ENCODE data around the gene INPPL1. TPM values are rescaled to one million over a fixed set of nuclear protein-coding genes. Genes with fewer than 3 reads are reported as not detected.

The INPPL1 gene
- total RNA-seq, 4 donors from 2014 or later = 25.0 to 68.8 (median 41.2) TPM

DNA sequence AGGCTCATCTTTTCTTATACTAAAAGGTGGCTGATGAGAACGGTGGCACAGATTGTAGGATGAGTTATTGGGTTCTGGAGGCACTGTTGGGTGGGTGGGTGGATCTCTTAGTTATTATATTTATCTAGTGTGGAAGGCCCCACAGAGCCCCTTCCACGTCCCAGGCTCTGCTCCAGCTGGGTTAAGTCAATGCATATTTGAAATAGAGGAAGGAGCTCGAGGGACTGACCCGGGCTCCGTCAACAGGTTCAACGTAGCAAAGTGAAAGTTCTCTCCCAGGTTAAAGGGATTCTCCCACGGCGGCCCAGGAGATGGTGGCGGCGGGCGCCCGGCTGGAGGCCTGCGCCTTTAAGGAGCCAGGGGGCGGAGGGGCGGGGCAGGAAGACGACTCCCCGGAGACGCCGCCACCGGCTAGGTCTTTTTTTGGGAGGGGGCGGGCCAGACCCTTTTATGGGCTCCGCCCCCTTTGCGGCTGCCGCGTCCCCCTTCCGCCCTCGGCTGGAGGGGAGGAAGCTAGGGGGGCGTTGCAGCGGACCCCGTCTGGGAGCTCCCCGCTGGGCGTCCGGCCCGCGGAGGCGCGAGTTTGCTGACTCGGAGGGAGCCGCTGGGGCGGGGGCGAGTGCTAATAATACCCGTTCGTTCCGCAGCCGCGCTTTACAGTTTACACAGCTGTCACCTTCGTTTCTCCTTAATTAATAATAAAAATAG, 1.5 kb upstream of the INPPL1 start:
- intact Hi-C loops (cut with DNase I; ENCODE audit: low total_unique reads) = no loop called here
- TF ChIP-seq, protein P1, sequence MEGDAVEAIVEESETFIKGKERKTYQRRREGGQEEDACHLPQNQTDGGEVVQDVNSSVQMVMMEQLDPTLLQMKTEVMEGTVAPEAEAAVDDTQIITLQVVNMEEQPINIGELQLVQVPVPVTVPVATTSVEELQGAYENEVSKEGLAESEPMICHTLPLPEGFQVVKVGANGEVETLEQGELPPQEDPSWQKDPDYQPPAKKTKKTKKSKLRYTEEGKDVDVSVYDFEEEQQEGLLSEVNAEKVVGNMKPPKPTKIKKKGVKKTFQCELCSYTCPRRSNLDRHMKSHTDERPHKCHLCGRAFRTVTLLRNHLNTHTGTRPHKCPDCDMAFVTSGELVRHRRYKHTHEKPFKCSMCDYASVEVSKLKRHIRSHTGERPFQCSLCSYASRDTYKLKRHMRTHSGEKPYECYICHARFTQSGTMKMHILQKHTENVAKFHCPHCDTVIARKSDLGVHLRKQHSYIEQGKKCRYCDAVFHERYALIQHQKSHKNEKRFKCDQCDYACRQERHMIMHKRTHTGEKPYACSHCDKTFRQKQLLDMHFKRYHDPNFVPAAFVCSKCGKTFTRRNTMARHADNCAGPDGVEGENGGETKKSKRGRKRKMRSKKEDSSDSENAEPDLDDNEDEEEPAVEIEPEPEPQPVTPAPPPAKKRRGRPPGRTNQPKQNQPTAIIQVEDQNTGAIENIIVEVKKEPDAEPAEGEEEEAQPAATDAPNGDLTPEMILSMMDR (IDR thresholded peaks at IDR 0.05) = no peak
- no peak for TF ChIP-seq POLR2A (IDR thresholded peaks at IDR 0.05)
- DNase-seq (ENCODE audit: low spot score in 2 of 2) = peak; percentile 93 to 98
- H3K4me3 ChIP-seq (ENCODE audit: low read depth, poor library complexity, severe bottlenecking) = peak overlapping the region; percentile 64
- WGBS, 2 donors = 1 to 2% methylated on average over 33 to 41 of the region's 47 CpGs

DNA sequence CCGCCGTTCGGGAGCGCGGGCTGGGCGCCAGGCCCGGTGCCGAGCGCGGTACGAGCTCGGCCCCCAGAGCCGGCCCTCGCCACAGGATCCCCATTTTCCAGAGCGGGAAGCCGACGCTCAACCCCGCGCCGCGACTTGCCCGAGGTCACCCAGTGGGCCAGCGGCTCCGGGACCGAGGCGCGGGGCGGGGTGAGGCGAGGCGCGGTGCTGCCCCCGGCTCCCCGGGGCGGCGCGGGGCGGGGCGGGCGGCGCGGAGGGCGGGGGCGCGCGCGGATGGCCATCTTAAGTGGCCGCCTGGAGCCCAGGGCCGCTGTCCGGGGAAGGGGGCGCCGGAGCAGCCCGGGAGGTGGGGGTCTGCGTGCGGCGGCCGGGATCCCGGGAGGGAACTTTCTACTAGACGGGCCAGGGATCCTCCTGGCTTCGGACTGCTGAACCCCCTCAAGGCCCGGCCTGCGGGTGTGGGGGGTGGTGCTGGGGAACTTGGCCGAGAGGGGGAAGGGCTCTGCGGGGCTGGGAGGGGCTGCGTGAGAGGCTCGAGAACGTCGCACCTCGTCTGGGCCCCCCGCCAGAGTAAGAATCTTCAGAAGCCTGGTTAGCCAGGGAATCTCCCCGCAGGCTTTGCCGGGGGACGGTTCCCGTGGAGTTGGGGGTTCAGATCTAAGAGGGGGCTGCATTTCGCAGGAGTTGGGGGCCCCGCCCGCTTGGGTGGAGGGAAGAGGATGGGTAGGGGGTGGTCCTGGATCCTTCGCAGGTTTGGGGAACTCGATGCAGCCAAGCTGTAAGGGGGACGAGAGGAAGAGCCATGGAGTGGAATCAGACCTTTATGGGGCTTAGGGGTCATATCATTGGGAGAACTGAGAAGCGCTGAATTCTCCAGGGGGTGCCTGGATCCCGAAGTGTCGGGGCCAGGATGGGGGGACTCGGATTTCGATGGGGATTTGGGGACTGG, 678 bp upstream of the INPPL1 start:
- DNase-seq (ENCODE audit: low spot score in 2 of 2) = peak in 1 of 2 donors; percentile 92
- intact Hi-C loops (cut with DNase I; ENCODE audit: low total_unique reads) = no loop called here
- no peak for TF ChIP-seq POLR2A (IDR thresholded peaks at IDR 0.05)
- TF ChIP-seq, protein P1 (IDR thresholded peaks at IDR 0.05) = no peak
- WGBS, 2 donors = 0 to 1% methylated on average over 40 to 54 of the region's 84 CpGs
- H3K4me3 ChIP-seq (ENCODE audit: low read depth, poor library complexity, severe bottlenecking) = peak overlapping the region; percentile 64

DNA sequence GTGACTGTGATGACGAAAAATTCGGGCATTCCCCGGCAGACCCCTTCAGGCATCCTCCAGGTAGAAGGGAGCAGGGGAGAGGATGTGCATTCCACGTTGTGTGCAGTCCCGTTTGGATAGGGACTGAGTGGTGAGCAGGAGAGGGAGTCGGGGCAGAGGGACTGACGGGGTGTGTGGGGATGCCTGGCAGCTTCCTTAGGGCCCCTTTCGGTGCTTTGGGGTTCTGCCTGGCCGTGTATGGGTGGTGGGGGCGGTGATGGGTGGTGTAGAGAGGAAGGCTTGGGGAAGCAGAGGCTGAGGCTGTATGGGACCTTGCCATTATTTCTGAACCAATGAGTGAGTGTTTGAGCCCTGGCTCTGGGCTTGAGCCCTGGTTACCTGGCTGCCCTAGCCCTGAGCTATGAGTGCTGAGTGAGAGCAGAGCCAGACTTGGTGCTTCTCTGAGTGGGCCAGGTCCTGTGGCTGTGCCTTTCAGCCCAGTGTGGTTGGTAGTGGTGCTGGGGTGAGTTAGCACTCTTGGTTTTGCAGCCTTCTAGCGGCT, 914 bp downstream of the INPPL1 start:
- TF ChIP-seq, protein P1 (IDR thresholded peaks at IDR 0.05) = no peak
- TF ChIP-seq POLR2A (IDR thresholded peaks at IDR 0.05) = no peak
- intact Hi-C loops (cut with DNase I; ENCODE audit: low total_unique reads) = no loop called here
- no peak overlapping the region for H3K4me3 ChIP-seq (ENCODE audit: low read depth, poor library complexity, severe bottlenecking)

DNA sequence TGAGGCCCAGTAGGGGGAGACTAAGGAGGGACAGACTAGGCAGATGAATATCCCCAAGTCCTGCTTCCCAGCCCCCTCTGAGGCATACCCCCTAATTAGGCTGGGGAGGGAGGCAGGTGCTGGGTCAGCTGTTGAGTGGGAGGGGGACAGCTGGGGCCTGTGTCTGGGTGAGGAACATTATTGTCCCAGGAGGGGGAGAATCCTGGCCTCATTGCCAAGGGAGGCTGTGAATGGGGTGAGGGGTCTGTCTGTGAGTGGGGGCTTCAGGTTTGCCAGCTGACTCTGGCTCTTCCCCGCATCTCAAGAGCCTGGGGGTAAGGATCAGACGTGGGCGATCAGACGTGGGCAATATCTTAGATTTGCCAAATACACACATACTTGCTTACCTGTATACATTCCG, 2.1 kb downstream of the INPPL1 start:
- 66 to 69% methylated on average over 5 of the region's 5 CpGs for WGBS, 2 donors
- no peak for TF ChIP-seq POLR2A (IDR thresholded peaks at IDR 0.05)
- TF ChIP-seq, protein P1 (IDR thresholded peaks at IDR 0.05) = no peak
- intact Hi-C loops (cut with DNase I; ENCODE audit: low total_unique reads) = no loop called here
- no peak overlapping the region for H3K4me3 ChIP-seq (ENCODE audit: low read depth, poor library complexity, severe bottlenecking)
- peak in 1 of 2 donors; percentile 46 for DNase-seq (ENCODE audit: low spot score in 2 of 2)

More for the DNA sequence above, 914 bp downstream of the INPPL1 start:
- WGBS, 2 donors = 10 to 14% methylated on average over 11 of the region's 11 CpGs
- DNase-seq (ENCODE audit: low spot score in 2 of 2) = peak in 1 of 2 donors; percentile 86

DNA sequence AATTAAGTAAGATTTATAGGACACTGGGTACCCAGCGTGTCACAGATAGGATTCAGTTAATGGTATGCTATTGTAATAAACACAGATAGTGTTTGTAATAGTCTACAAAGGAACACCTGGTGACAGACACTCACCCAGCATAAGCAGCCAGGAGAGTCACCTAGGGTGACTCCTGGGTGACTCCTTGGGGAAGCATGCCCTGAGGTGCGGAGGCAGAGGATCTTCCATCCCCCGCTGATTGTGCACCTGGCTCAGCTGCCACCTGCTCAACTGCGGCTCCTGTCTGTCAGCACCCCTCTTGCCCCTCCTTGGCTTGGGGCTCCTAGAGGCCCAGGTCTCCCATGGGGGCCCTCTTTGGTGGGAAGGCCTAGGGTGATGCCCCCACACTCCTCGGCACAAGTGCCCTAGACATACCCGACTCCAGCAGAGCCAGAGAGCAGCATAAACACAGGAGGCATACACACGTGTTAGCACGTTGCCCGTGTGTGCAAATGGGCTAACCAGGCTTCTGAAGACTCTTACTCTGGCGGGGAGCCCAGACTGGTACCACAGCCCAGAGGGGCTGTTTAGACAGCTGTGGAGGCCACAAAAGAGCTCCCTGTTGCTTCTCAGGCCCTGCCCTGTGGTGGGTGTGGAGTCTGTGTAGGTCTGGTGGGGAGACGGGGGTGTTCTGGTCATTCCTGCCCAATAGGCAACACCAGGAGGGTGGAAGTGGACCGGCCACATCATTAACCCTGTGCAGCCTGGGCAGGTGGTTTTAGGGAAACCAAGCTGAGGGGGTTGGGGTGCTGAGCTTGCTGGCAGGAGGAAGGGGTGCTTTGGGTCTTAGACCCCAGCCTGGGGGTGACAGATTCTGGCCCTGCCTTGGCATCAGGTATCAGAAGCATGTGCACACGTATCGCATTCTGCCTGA, 3.0 kb downstream of the INPPL1 start:
- DNase-seq (ENCODE audit: low spot score in 2 of 2) = peak in 1 of 2 donors; percentile 77
- H3K4me3 ChIP-seq (ENCODE audit: low read depth, poor library complexity, severe bottlenecking) = no peak overlapping the region
- 60 to 70% methylated on average over 12 of the region's 14 CpGs for WGBS, 2 donors
- TF ChIP-seq, protein P1 (IDR thresholded peaks at IDR 0.05) = no peak
- no peak for TF ChIP-seq POLR2A (IDR thresholded peaks at IDR 0.05)
- intact Hi-C loops (cut with DNase I; ENCODE audit: low total_unique reads) = no loop called here

Data from lower leg skin (tissue), 4 donors.